Measurements from ENCODE around the gene VASH1. TPM values are rescaled to one million over a fixed set of nuclear protein-coding genes. Genes with fewer than 3 reads are reported as not detected.

Gene VASH1
- total RNA-seq, 1 experiment from 2014 or later: 5.2 TPM

DNA sequence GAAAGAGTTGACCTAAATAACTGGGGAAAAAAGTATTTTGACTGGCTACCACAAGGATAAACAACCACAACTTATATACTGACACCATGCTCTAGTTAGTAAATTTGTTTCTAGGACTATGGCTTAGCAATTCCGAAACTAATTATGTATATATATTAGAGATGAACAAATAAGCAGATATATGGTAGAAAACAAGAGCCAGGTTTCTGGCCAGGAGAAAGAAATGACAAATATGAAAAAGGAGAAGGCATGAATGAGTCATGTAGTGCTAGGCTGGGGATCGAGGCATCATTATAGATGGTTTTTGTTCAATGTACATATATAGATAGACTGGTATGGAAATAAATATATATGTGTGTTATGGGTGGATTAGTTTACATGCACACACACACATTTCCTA, 59.4 kb downstream of the VASH1 start:
- no peaks in the 10 kb centered on the region for H3K4me1 ChIP-seq (ENCODE audit: control insufficient read depth, insufficient read depth, low read length)
- no peak overlapping the region for H3K27ac ChIP-seq (ENCODE audit: low read length)
- CTCF ChIA-PET: no interaction called here
- POLR2A ChIA-PET: no interaction called here
- no peak overlapping the region for H3K4me3 ChIP-seq (ENCODE audit: low read depth in 2 of 2, low read length in 2 of 2)
- no peak for ATAC-seq
- BruUV-seq (replicated peaks): no TSS peak
- in situ Hi-C loops (cut with HindIII; ENCODE audit: low pct_unique_long_range_greater_than_20kb, low sequenced_read_pairs): no loop called here
- peaks cover 5% of the 10 kb centered on the region for H3K27me3 ChIP-seq (ENCODE audit: control insufficient read depth, insufficient read depth, low read length)
- H3K9me3 ChIP-seq (ENCODE audit: control insufficient read depth, insufficient read depth, low read depth, low read length): no peaks in the 10 kb centered on the region
- H3K36me3 ChIP-seq (ENCODE audit: control insufficient read depth, insufficient read depth, low read length): no peaks in the 10 kb centered on the region
- DNase-seq (ENCODE audit: low read depth, low spot score): no peak
- intact Hi-C loops (cut with micrococcal nuclease; ENCODE audit: unreplicated experiment): no loop called here
- no peak for TF ChIP-seq SIN3A (IDR thresholded peaks at IDR 0.05; ENCODE audit: borderline replicate concordance, insufficient read depth, low read depth, low read length)

DNA sequence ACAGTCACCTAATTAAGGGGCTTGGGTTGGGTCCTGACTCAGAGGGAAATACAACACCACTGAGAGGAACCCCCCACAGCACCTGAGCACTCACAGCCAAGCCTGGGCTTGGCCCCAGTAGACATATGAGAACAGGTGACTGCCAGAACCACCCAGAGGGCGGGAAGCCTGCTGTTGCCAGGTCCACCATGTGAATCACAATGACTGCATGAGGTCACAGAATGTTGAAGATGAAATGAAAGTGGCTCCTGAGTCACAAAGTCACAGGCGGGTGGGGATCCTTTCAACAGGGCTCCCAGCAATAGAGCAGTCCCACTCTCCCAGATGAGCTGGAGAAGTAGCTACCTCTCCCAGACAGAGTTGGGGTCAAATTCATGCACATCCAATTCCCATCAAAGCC, 64.9 kb downstream of the VASH1 start, which contains the start of gene LRRC74A:
LRRC74A (plus strand) TSS at position 287 of the 400 bp plus-strand sequence. CDS start 290 bp downstream, outside the sequence.
- Histone ChIP-seq H3K36me3 (ENCODE audit: control insufficient read depth, insufficient read depth, low read length) (no peaks in the 10 kb centered on the region), H3K4me3 (ENCODE audit: low read depth in 2 of 2, low read length in 2 of 2) (no peak within 1 kb of the TSS), H3K27ac (ENCODE audit: low read length) (no peak within 1 kb of the TSS), H3K4me1 (ENCODE audit: control insufficient read depth, insufficient read depth, low read length) (no peaks in the 10 kb centered on the region), H3K9me3 (ENCODE audit: control insufficient read depth, insufficient read depth, low read depth, low read length) (no peaks in the 10 kb centered on the region), H3K27me3 (ENCODE audit: control insufficient read depth, insufficient read depth, low read length) (no peaks in the 10 kb centered on the region; the same call in 1 of the 2 replicates)
- intact Hi-C loops (cut with micrococcal nuclease; ENCODE audit: unreplicated experiment) (no loop called here), in situ Hi-C loops (cut with HindIII; ENCODE audit: low pct_unique_long_range_greater_than_20kb, low sequenced_read_pairs) (no loop called here)
- ChIA-PET CTCF (no interaction called here), POLR2A (no interaction called here)
- no TSS peak for BruUV-seq (replicated peaks)
- TF ChIP-seq SIN3A (IDR thresholded peaks at IDR 0.05; ENCODE audit: borderline replicate concordance, insufficient read depth, low read depth, low read length) (no peak), POLR2AphosphoS5 (IDR thresholded peaks at IDR 0.05; ENCODE audit: low read depth, low read length) (no peak), TCF7L2 (IDR thresholded peaks at IDR 0.05; ENCODE audit: low read depth, low read length) (no peak)
- TF ChIP-seq, protein P1, sequence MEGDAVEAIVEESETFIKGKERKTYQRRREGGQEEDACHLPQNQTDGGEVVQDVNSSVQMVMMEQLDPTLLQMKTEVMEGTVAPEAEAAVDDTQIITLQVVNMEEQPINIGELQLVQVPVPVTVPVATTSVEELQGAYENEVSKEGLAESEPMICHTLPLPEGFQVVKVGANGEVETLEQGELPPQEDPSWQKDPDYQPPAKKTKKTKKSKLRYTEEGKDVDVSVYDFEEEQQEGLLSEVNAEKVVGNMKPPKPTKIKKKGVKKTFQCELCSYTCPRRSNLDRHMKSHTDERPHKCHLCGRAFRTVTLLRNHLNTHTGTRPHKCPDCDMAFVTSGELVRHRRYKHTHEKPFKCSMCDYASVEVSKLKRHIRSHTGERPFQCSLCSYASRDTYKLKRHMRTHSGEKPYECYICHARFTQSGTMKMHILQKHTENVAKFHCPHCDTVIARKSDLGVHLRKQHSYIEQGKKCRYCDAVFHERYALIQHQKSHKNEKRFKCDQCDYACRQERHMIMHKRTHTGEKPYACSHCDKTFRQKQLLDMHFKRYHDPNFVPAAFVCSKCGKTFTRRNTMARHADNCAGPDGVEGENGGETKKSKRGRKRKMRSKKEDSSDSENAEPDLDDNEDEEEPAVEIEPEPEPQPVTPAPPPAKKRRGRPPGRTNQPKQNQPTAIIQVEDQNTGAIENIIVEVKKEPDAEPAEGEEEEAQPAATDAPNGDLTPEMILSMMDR (IDR thresholded peaks at IDR 0.05): no peak
- TF ChIP-seq, protein P2, sequence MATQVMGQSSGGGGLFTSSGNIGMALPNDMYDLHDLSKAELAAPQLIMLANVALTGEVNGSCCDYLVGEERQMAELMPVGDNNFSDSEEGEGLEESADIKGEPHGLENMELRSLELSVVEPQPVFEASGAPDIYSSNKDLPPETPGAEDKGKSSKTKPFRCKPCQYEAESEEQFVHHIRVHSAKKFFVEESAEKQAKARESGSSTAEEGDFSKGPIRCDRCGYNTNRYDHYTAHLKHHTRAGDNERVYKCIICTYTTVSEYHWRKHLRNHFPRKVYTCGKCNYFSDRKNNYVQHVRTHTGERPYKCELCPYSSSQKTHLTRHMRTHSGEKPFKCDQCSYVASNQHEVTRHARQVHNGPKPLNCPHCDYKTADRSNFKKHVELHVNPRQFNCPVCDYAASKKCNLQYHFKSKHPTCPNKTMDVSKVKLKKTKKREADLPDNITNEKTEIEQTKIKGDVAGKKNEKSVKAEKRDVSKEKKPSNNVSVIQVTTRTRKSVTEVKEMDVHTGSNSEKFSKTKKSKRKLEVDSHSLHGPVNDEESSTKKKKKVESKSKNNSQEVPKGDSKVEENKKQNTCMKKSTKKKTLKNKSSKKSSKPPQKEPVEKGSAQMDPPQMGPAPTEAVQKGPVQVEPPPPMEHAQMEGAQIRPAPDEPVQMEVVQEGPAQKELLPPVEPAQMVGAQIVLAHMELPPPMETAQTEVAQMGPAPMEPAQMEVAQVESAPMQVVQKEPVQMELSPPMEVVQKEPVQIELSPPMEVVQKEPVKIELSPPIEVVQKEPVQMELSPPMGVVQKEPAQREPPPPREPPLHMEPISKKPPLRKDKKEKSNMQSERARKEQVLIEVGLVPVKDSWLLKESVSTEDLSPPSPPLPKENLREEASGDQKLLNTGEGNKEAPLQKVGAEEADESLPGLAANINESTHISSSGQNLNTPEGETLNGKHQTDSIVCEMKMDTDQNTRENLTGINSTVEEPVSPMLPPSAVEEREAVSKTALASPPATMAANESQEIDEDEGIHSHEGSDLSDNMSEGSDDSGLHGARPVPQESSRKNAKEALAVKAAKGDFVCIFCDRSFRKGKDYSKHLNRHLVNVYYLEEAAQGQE (IDR thresholded peaks at IDR 0.05; ENCODE audit: insufficient read depth in 1 of 2, low read depth in 2 of 2, low read length in 1 of 2): no peak
- ATAC-seq (no peak), DNase-seq (ENCODE audit: low read depth, low spot score) (no peak)

DNA sequence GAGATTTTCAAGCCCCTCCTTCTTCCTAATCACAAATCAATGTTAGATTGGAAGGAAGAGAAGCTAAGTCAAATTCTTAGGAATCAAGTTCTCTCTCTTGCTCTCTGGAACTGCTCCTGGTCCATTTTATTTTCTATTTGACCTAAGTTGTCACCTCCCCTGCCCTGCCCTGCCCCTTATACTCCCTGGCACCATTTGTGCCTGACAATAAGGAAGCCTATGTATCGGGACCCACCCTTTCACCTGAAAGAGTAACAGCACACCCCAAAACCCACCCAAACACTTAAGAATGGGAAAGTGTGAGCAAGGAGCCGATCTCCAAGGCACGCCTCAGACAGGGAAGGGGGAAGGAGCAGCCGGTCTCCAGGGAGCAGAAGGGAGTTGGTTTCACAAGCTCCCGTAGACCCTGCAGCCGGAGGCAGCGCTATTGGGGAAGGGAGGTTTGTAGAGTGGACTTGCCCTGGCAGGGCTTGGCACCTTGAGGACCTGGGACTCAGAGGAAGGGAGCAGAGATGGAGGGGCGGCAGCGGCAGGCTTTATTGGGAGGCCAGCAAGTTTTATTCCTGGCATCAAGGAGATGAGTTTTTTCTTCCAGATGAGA, 66.5 kb downstream of the VASH1 start:
- ChIA-PET POLR2A (no interaction called here), CTCF (no interaction called here)
- intact Hi-C loops (cut with micrococcal nuclease; ENCODE audit: unreplicated experiment) (no loop called here), in situ Hi-C loops (cut with HindIII; ENCODE audit: low pct_unique_long_range_greater_than_20kb, low sequenced_read_pairs) (no loop called here)
- TF ChIP-seq, protein P1 (IDR thresholded peaks at IDR 0.05): no peak
- no peak for TF ChIP-seq POLR2AphosphoS5 (IDR thresholded peaks at IDR 0.05; ENCODE audit: low read depth, low read length)
- no peak for TF ChIP-seq TCF7L2 (IDR thresholded peaks at IDR 0.05; ENCODE audit: low read depth, low read length)
- TF ChIP-seq, protein P2 (IDR thresholded peaks at IDR 0.05; ENCODE audit: insufficient read depth in 1 of 2, low read depth in 2 of 2, low read length in 1 of 2): no peak
- no peak for TF ChIP-seq SIN3A (IDR thresholded peaks at IDR 0.05; ENCODE audit: borderline replicate concordance, insufficient read depth, low read depth, low read length)
- Histone ChIP-seq H3K27me3 (ENCODE audit: control insufficient read depth, insufficient read depth, low read length) (no peaks in the 10 kb centered on the region), H3K4me3 (ENCODE audit: low read depth in 2 of 2, low read length in 2 of 2) (no peak overlapping the region), H3K4me1 (ENCODE audit: control insufficient read depth, insufficient read depth, low read length) (no peaks in the 10 kb centered on the region), H3K36me3 (ENCODE audit: control insufficient read depth, insufficient read depth, low read length) (no peaks in the 10 kb centered on the region), H3K9me3 (ENCODE audit: control insufficient read depth, insufficient read depth, low read depth, low read length) (no peaks in the 10 kb centered on the region), H3K27ac (ENCODE audit: low read length) (no peak overlapping the region)
- BruUV-seq (replicated peaks): no TSS peak
- ATAC-seq (no peak), DNase-seq (ENCODE audit: low read depth, low spot score) (no peak)
